ENCODE results near the gene ARID1B.

The ARID1B gene

GRCh38 chr6:157172830-157173536 lies 395.8 kb downstream of the ARID1B start:
- H3K27ac ChIP-seq = no peak overlapping the region
- H3K4me1 ChIP-seq (ENCODE audit: control insufficient read depth in 1 of 2, insufficient read depth in 1 of 2, low read depth in 1 of 2, low read length in 1 of 2) = no peaks in the 10 kb centered on the region
- H3K27me3 ChIP-seq = no peaks in the 10 kb centered on the region
- H3K9me3 ChIP-seq = no peaks in the 10 kb centered on the region
- H3K4me3 ChIP-seq (ENCODE audit: low read depth in 1 of 2, low read length in 1 of 2) = no peak overlapping the region
- H3K36me3 ChIP-seq = peaks cover 26% of the 10 kb centered on the region
- no peak for TF ChIP-seq CTCF (IDR thresholded peaks at IDR 0.05)

GRCh38 chr6:157173776-157174175 lies 396.6 kb downstream of the ARID1B start:
- Histone ChIP-seq H3K4me1 (ENCODE audit: control insufficient read depth in 1 of 2, insufficient read depth in 1 of 2, low read depth in 1 of 2, low read length in 1 of 2) (no peaks in the 10 kb centered on the region), H3K4me3 (ENCODE audit: low read depth in 1 of 2, low read length in 1 of 2) (no peak overlapping the region), H3K9me3 (no peaks in the 10 kb centered on the region), H3K27ac (no peak overlapping the region), H3K27me3 (no peaks in the 10 kb centered on the region), H3K36me3 (peaks cover 18% of the 10 kb centered on the region)
- no peak for TF ChIP-seq CTCF (IDR thresholded peaks at IDR 0.05)

GRCh38 chr6:157174731-157175130 lies 397.6 kb downstream of the ARID1B start:
- H3K4me3 ChIP-seq (ENCODE audit: low read depth in 1 of 2, low read length in 1 of 2) = no peak overlapping the region
- no peaks in the 10 kb centered on the region for H3K9me3 ChIP-seq

GRCh38 chr6:157177731-157178336 lies 400.7 kb downstream of the ARID1B start:
- peaks cover 30% of the 10 kb centered on the region for H3K36me3 ChIP-seq
- no peak overlapping the region for H3K4me3 ChIP-seq (ENCODE audit: low read depth in 1 of 2, low read length in 1 of 2)
- no peaks in the 10 kb centered on the region for H3K27me3 ChIP-seq
- TF ChIP-seq CTCF (IDR thresholded peaks at IDR 0.05) = no peak
- no peak overlapping the region for H3K27ac ChIP-seq
- no peaks in the 10 kb centered on the region for H3K4me1 ChIP-seq (ENCODE audit: control insufficient read depth in 1 of 2, insufficient read depth in 1 of 2, low read depth in 1 of 2, low read length in 1 of 2)
- H3K9me3 ChIP-seq = no peaks in the 10 kb centered on the region

More at GRCh38 chr6:157174731-157175130, 397.6 kb downstream of the ARID1B start:
- H3K27ac ChIP-seq = no peak overlapping the region
- no peaks in the 10 kb centered on the region for H3K4me1 ChIP-seq (ENCODE audit: control insufficient read depth in 1 of 2, insufficient read depth in 1 of 2, low read depth in 1 of 2, low read length in 1 of 2)
- no peak for TF ChIP-seq CTCF (IDR thresholded peaks at IDR 0.05)
- no peaks in the 10 kb centered on the region for H3K27me3 ChIP-seq
- peaks cover 11% of the 10 kb centered on the region for H3K36me3 ChIP-seq

- no peaks in the 10 kb centered on the region for H3K27me3 ChIP-seq
- TF ChIP-seq CTCF (IDR thresholded peaks at IDR 0.05) = no peak
- no peaks in the 10 kb centered on the region for H3K9me3 ChIP-seq
- no peak overlapping the region for H3K27ac ChIP-seq
- no peaks in the 10 kb centered on the region for H3K4me1 ChIP-seq (ENCODE audit: control insufficient read depth in 1 of 2, insufficient read depth in 1 of 2, low read depth in 1 of 2, low read length in 1 of 2)
- peaks cover 63% of the 10 kb centered on the region for H3K36me3 ChIP-seq
- H3K4me3 ChIP-seq (ENCODE audit: low read depth in 1 of 2, low read length in 1 of 2) = no peak overlapping the region
These were observed 404.5 kb downstream of the ARID1B start for GRCh38 chr6:157181649-157182048.

Measured in neutrophil (primary cell).